SK-N-SH (cell line): ENCODE data around the gene TBCEL. TPM values are rescaled to one million over a fixed set of nuclear protein-coding genes. Genes with fewer than 3 reads are reported as not detected.

ENCODE experiments used
- CTCF ChIA-PET: fragments of 300-600, 350-600 bp; formaldehyde crosslinking; extraction: SDS; loops from one replicate; lab custom pipeline; 2021; lab: Yijun Ruan, JAX
- POLR2A ChIA-PET: fragments of 350-600 bp; sonication (Branson Sonifier 250); formaldehyde crosslinking; extraction: SDS; loops from one replicate; lab custom pipeline; 2020; ENCODE audit warnings: antibody characterized with exemption, inconsistent platforms; lab: Yijun Ruan, JAX
- DNase-seq: peaks from one replicate; pipeline ENCODE4 v3.0.0; 2012
- H2AFZ ChIP-seq: fragments of 200-600 bp; sonication (generic); 2 replicates; pipeline ENCODE4 v1.8.1; 2016; ENCODE audit warnings: antibody characterized with exemption, mild to moderate bottlenecking, low read depth
- H3F3A ChIP-seq: fragments of 200-600 bp; sonication (generic); replicated peaks from 2 replicates; pipeline ENCODE3; 2016; ENCODE audit warnings: antibody characterized with exemption, mild to moderate bottlenecking; ENCODE audit not compliant: insufficient read depth
- H3K27ac ChIP-seq, 2 experiments: fragments of 200-500 bp in 1 of 2; fragments of 200-600 bp in 1 of 2; sonication (Bioruptor generic) in 1 of 2; sonication (generic), shearing (Covaris generic) in 1 of 2; 2 replicates each; pipeline versions ENCODE4 v1.5.1 to v1.6.1; 2014 to 2016; ENCODE audit warnings: low read depth in 2 of 2, inconsistent platforms in 1 of 2, low read length in 1 of 2, mild to moderate bottlenecking in 1 of 2, mixed read lengths in 1 of 2
- H3K27me3 ChIP-seq: fragments of 200-600 bp; sonication (generic), shearing (Covaris generic); 2 replicates; pipeline ENCODE4 v1.6.1; 2016; ENCODE audit warnings: mixed run types; ENCODE audit not compliant: insufficient read depth
- H3K36me3 ChIP-seq, 2 experiments: fragments of 200-500 bp in 1 of 2; fragments of 200-600 bp in 1 of 2; sonication (Bioruptor generic) in 1 of 2; sonication (generic) in 1 of 2; replicated peaks in 1 of 2; 2 replicates each; pipeline versions ENCODE3 to v1.5.1; 2014 to 2016; ENCODE audit warnings: low read length in 1 of 2, mild to moderate bottlenecking in 1 of 2; ENCODE audit not compliant: insufficient read depth in 2 of 2, control insufficient read depth in 1 of 2
- H3K4me1 ChIP-seq, 2 experiments: fragments of 200-500 bp in 1 of 2; fragments of 200-600 bp in 1 of 2; sonication (Bioruptor generic) in 1 of 2; sonication (generic), shearing (Covaris generic) in 1 of 2; 2 replicates each; pipeline versions ENCODE4 v1.5.1 to v1.6.1; 2014 to 2016; ENCODE audit warnings: low read depth in 1 of 2, low read length in 1 of 2, mixed run types in 1 of 2; ENCODE audit not compliant: insufficient read depth in 2 of 2, control insufficient read depth in 1 of 2
- H3K4me2 ChIP-seq: fragments of 200-600 bp; sonication (generic), shearing (Covaris generic); 2 replicates; pipeline ENCODE4 v1.6.1; 2017; ENCODE audit warnings: mixed run types
- H3K4me3 ChIP-seq, 2 experiments: fragments of 200-500 bp in 1 of 2; fragments of 200-600 bp in 1 of 2; sonication (Bioruptor generic) in 1 of 2; sonication (generic), shearing (Covaris generic) in 1 of 2; 2 replicates each; pipeline versions ENCODE4 v1.5.1 to v1.8.1; 2014 to 2016; ENCODE audit warnings: low read depth in 2 of 2, inconsistent platforms in 1 of 2, low read length in 1 of 2, mild to moderate bottlenecking in 1 of 2, mixed read lengths in 1 of 2, moderate library complexity in 1 of 2
- H3K79me2 ChIP-seq: fragments of 200-600 bp; sonication (generic); 2 replicates; pipeline ENCODE4 v1.8.1; 2017; ENCODE audit warnings: mild to moderate bottlenecking; ENCODE audit not compliant: insufficient read depth
- H3K9ac ChIP-seq: fragments of 200-600 bp; sonication (generic); 2 replicates; pipeline ENCODE4 v1.6.1; 2017; ENCODE audit warnings: mixed run types
- H3K9me2 ChIP-seq: fragments of 200-600 bp; sonication (generic); 2 replicates; pipeline ENCODE4 v1.6.1; 2017; ENCODE audit warnings: mixed run types
- H3K9me3 ChIP-seq: fragments of 200-600 bp; sonication (generic); 2 replicates; pipeline ENCODE4 v1.6.1; 2017; ENCODE audit warnings: mixed run types, mild to moderate bottlenecking, moderate library complexity
- H4K20me1 ChIP-seq: fragments of 200-600 bp; sonication (generic); 2 replicates; pipeline ENCODE4 v1.6.1; 2017; ENCODE audit warnings: mild to moderate bottlenecking, mixed run types; ENCODE audit not compliant: insufficient read depth
- FOXM1 ChIP-seq: IDR thresholded peaks from 2 replicates; pipeline ENCODE4 v1.4.0; 2012; ENCODE audit warnings: low read depth, mild to moderate bottlenecking
- IRF3 ChIP-seq: fragments of 150-350 bp; IDR thresholded peaks from 2 replicates; pipeline ENCODE4 v1.6.1; 2016; ENCODE audit warnings: mild to moderate bottlenecking, low read depth, low read length
- MEF2A ChIP-seq: IDR thresholded peaks from 2 replicates; pipeline ENCODE4 v1.4.0; 2012; ENCODE audit warnings: low read depth, borderline replicate concordance
- MXI1 ChIP-seq: IDR thresholded peaks from 2 replicates; pipeline ENCODE4 v1.6.1; 2012; ENCODE audit warnings: mild to moderate bottlenecking, low read depth, low read length, improper control_type of control experiment
- POLR2AphosphoS5 ChIP-seq: IDR thresholded peaks from 2 replicates; pipeline ENCODE4 v1.6.1; 2012; ENCODE audit warnings: low read depth, low read length
- RCOR1 ChIP-seq: fragments of 150-350 bp; IDR thresholded peaks from 2 replicates; pipeline ENCODE4 v1.6.1; 2017; ENCODE audit warnings: antibody characterized with exemption, low read length
- REST ChIP-seq: IDR thresholded peaks from 2 replicates; pipeline ENCODE4 v1.6.1; 2012; ENCODE audit warnings: mild to moderate bottlenecking, low read depth, low read length, moderate library complexity
- RXRA ChIP-seq: IDR thresholded peaks from 2 replicates; pipeline ENCODE4 v1.4.0; 2012; ENCODE audit warnings: low read depth, mild to moderate bottlenecking, borderline replicate concordance
- SIN3A ChIP-seq: IDR thresholded peaks from 2 replicates; pipeline ENCODE4 v1.6.1; 2012; ENCODE audit warnings: low read depth, mild to moderate bottlenecking, low read length, moderate library complexity, borderline replicate concordance
- SMC3 ChIP-seq: IDR thresholded peaks from 2 replicates; pipeline ENCODE4 v1.6.1; 2012; ENCODE audit warnings: low read depth, low read length, improper control_type of control experiment
- TCF12 ChIP-seq: IDR thresholded peaks from 2 replicates; pipeline ENCODE4 v1.4.0; 2012
- USF2 ChIP-seq: fragments of 150-350 bp; IDR thresholded peaks from 2 replicates; pipeline ENCODE4 v1.6.1; 2017; ENCODE audit warnings: antibody characterized with exemption, low read length, low read depth, borderline replicate concordance
- YY1 ChIP-seq: IDR thresholded peaks from 2 replicates; pipeline ENCODE4 v1.4.0; 2012; ENCODE audit warnings: low read depth, mild to moderate bottlenecking
- WGBS: methylation state at CpG from one replicate; pipeline ENCODE4 v1.1.6; 2017; ENCODE audit warnings: low lambda C conversion rate; 5-methylcytosine and 5-hydroxymethylcytosine counted together
- polyA plus RNA-seq, 3 experiments: library from polyadenylated mRNA; depleted of rRNA; stranded (reverse); fragments of >200 nt; gene quantifications; 2 replicates each; pipeline ENCODE4 v1.2.3, GENCODE V29; 2012

Gene TBCEL
- polyA plus RNA-seq, 1 of the 3 experiments (the other 2 are of a cell fraction), result 5.9 TPM

- H3K79me2 ChIP-seq, result no peaks in the 10 kb centered on the region
- no peak overlapping the region for H3K27ac ChIP-seq
- no peak overlapping the region for H3K9ac ChIP-seq
- peaks cover 0 to 21% of the 10 kb centered on the region in 2 experiments; a peak in 2 of 4 replicates for H3K4me1 ChIP-seq
- no peak overlapping the region for H3K4me3 ChIP-seq
- no peak for DNase-seq
- H3K4me2 ChIP-seq, result no peak overlapping the region
- H3K27me3 ChIP-seq, result no peaks in the 10 kb centered on the region
- peaks cover 8 to 59% of the 10 kb centered on the region in 2 experiments for H3K36me3 ChIP-seq
- TF ChIP-seq MEF2A, result no peak
- TF ChIP-seq IRF3, result no peak
- TF ChIP-seq RXRA, result no peak
- no peak for TF ChIP-seq SIN3A
- TF ChIP-seq MXI1, result no peak
- TF ChIP-seq USF2, result no peak
- TF ChIP-seq SMC3, result no peak
- no peak for TF ChIP-seq FOXM1
- no peak for TF ChIP-seq YY1
- no peak for TF ChIP-seq REST
- H4K20me1 ChIP-seq, result no peaks in the 10 kb centered on the region
- H3K9me3 ChIP-seq, result no peaks in the 10 kb centered on the region
- no peaks in the 10 kb centered on the region for H3F3A ChIP-seq
- WGBS, result 94% methylated on average over 4 of the region's 4 CpGs
- no peaks in the 10 kb centered on the region for H3K9me2 ChIP-seq
- CTCF ChIA-PET, result interaction anchor here (1.0 to 1.2 kb wide), 2 partner anchors 25 to 108 kb away, joined by 3 to 5 read pairs; no protein-coding TSS in a partner anchor
- POLR2A ChIA-PET, result no interaction called here
- H2AFZ ChIP-seq, result no peak overlapping the region
Observed at GRCh38 chr11:121086866-121087265, 63.0 kb downstream of the TBCEL start.

GRCh38 chr11:121089566-121089965 is 65.7 kb downstream of the TBCEL start:
- ChIA-PET CTCF (interaction anchor here (1.1 to 2.2 kb wide), 3 partner anchors 22 to 578 kb away, joined by 3 to 7 read pairs (median 5); partner anchors contain the start of gene GRIK4), POLR2A (interaction anchor here (1.0 kb wide), 1 partner anchor 542 kb away, joined by 3 read pairs; no protein-coding TSS in a partner anchor)
- Histone ChIP-seq H3F3A (no peaks in the 10 kb centered on the region), H3K27me3 (no peaks in the 10 kb centered on the region), H3K9ac (no peak overlapping the region), H3K4me2 (no peak overlapping the region), H3K4me1 (peaks cover 0 to 19% of the 10 kb centered on the region in 2 experiments; a peak in 2 of 4 replicates), H3K9me3 (no peaks in the 10 kb centered on the region), H3K36me3 (peaks cover 5 to 42% of the 10 kb centered on the region in 2 experiments), H2AFZ (no peak overlapping the region), H3K27ac (peak overlapping the region in 1 of 2 experiments; percentile 98; a peak in 2 of 4 replicates), H3K4me3 (no peak overlapping the region), H3K9me2 (no peaks in the 10 kb centered on the region), H3K79me2 (no peaks in the 10 kb centered on the region), H4K20me1 (no peaks in the 10 kb centered on the region)
- no peak for DNase-seq
- TF ChIP-seq RCOR1 (no peak), TCF12 (no peak), POLR2AphosphoS5 (no peak)
- 85% methylated on average over 1 of the region's 1 CpG for WGBS
